Putamen (tissue), 1 donor: ENCODE results near the gene TPK1.
"Not testable (repeated sequence)": the region's sequence is repeated elsewhere in the genome, so short reads cannot be mapped to it uniquely, and the experiment has no call there.

Experiments
- DNase-seq: peaks from one replicate; pipeline ENCODE4 v3.0.0-alpha.2; 2016; ENCODE audit warnings: low spot score

Gene TPK1

DNA sequence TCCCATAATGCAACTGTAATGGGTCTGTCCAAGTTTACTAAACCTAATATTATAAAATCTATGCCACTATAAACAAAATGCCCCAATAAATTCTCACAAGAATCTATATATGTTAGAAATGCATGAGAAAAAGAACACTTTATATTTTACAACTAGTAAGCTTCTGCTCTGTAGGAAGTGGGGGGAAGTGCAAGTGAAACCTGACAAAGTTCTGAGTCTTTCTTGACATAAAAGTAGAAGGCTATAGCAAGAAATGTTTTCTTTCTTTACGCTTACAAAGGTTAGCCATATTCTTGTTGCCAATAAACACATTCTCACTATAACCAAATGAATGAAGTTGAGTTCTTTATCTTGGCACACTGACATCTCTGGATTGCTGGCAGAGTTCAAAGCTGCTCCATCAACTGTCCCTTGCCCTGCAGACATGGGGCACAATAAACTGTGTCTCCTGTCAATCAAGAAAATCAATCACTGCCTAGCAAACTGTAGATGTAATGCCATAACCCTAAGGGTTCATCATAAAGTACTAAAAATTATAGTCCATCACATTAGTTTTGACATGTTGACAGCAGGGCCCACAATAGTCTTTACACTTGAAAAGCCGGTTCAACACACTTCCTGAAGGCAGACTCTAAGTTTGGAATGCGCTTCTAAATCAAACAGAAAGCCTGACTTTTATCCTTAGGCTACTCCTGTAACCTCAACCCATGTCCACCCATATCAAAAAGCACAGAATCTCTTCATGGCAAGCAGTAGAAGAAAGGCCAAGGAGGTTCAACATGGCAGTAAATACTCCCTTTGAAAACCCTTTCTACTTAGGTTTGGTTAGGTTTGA lies 58.6 kb downstream of the TPK1 start:
- no peak for DNase-seq

DNA sequence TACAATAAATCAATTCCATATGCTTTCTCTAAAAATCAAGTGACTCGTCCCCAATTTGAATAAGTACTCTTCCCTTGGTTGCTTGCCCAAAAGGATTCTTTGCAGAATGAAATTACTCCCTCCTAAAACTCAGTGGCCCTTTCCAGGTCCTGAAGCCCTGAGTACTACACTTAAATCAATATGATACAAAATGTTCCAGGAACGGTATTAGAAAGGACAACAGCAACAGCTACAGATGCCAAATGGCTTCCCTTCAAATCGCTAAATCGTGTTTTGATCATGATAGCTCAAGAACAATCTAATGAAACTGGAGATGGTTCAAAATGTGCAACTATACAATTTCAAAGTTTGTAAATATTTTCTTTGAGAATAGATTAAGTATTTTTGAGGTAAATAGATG lies 59.4 kb downstream of the TPK1 start:
- no peak for DNase-seq

DNA sequence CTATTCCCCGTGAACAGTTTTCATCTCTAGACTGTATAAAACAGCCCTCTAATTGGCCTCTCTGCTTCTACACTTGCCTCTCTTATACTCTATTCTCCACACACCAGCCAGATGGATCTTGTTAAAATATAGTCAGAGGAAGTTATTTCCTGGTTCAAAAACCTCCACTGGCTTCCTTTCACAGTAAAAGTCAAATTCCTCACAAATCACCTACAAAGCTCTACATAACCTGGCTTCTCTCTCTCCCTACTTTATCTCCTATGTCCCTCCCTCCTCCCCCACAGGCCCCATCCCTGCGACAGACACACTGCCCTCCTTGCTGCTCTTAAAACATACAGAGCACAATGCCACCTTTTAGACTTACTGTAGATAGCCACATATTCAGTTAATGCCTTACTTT lies 60.1 kb downstream of the TPK1 start:
- no peak for DNase-seq

DNA sequence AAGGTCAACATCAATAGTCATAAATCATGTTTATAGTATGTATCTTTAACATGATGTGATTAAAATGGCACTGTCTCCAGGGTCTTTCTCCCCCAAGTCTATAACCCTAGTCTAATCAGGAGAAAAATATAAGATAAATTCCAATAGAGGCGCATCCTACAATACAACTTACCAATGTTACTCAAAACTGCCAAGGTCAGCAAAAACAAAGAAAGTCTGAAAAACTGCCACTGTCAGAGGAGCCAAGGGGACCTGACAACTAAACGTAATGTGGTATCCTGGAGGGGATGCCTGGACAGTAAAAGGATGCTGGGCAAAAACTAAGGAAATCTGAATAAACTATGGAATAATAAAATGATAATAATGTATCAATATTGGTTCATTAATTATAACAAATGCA lies 63.9 kb downstream of the TPK1 start:
- no peak for DNase-seq

DNA sequence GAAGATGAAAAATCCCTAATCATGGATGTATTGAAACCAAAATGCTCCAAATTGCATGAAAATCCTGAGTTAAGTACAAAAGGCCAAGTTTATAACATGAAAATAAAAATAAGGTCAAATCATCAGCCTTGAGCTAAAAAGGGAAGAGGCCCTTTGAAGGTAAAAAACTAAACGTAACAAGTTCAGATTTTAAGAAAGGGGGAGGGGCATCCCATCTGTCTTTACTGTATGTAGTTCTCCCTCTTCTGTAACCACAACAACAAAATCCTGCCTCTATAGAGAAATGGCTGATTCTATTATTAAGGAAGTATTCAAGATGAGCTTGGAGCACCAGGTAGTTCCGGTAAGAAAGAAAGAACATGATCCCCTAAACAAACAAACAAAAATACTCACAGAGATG lies 64.7 kb downstream of the TPK1 start:
- no peak for DNase-seq

DNA sequence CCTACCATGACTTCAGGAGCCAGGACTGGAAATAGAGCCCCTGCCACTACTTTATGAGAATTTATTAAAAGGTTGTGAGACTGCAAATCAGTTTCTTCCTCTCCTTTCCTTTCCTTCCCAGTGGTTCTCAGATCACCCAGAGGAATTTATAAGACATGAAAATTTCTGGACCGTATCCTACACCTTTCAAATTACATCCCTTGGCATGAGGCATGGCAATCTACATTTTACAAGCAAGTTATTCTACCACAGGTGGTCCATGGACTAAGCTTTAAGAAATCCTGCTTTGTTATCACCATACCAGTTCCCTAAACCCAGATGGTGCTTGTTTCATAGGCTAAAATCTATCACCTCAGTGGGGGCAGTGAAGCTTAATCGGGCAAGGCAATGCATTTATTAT lies 66.5 kb downstream of the TPK1 start:
- no peak for DNase-seq

DNA sequence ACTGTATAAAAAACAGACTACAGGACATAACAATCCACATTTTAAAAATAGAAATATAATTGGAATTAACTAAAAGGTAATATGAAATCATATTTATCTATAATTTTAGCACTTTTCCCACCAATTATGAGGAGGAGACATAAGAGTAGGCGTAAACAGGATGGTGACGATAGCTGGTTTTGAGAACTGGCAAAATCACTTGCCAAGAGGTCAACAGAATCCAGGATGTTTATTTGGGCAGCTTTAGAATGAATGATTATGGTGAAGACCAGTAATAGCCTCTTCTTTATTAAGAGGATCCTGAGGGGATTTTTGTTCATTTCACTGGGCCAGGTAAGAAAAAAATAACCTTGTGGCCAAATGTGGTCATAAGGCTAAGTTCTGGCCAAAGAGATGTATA lies 67.2 kb downstream of the TPK1 start:
- no peak for DNase-seq

DNA sequence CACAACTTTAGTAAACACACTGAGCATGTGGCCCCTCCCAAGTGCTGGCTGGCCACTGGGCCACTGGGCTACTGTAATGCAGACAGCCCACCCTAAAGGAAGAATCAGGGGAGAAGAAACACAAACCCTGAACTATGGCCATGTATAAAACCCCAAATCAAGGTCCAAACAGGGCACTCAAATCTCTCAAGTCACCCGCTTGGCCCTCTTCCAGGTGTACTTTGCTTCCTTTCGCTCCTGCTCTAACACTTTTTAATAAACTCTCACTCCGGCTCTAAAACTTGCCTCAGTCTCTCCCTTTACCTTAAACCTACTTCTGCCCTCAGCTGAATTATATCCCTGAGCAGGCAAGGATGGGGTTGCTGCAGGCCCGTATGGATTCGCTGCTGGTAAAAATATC lies 72.6 kb downstream of the TPK1 start:
- DNase-seq, result no peak

DNA sequence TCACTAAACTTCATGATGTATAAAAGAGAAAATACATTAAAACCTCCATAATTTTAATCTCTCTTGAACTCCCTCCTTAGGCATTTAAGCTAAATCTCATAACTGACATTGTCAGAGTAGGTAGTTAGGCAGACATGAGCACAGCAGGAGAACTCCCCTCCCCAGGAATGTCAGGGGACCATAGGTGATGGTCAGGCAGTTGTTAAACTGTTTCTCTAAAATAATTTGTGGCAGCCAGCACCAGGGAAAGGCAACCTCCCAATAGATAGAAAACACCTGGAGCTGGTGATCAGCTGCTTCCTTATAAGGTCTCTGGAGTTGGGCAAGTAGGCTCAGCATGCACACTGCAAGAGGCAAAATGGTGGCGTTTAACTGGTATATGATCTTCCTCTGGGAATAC lies 73.0 kb downstream of the TPK1 start:
- DNase-seq, result no peak

DNA sequence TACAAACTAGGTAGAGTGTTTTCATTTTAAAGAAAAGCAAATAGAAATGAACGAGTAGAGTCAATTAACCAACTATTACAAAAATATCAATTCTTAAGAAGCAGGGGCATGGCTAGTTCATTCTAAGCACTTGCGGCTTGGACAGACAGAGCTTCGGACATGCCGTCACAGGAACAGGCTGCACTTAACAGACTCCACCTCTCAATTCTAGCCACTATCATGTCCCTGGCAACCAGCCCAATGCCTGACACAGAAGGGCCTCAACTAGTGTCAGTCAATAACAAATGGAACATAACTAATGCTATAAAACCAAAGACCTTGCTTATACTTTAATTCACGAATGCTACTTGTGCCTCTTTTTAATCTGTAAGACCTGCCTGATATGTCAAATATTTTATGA lies 74.4 kb downstream of the TPK1 start:
- no peak for DNase-seq

DNA sequence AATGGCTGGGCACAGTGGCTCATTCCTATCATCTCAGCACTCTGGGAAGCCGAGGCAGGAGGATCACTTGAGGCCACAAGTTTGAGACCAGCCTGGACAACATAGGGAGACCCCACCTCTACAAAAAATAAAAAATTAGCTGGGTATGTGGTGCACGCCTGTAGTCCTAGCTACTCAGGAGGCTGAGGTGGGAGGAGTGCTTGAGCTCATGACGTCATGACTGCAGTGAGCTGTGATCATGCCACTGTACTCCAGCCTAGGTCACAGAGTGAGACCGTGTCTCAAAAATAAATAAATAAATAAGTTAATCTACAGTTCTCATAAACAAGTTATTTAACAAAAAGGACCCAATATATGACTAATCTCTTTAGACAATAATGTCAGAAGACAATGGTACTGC lies 76.2 kb downstream of the TPK1 start:
- no peak for DNase-seq

DNA sequence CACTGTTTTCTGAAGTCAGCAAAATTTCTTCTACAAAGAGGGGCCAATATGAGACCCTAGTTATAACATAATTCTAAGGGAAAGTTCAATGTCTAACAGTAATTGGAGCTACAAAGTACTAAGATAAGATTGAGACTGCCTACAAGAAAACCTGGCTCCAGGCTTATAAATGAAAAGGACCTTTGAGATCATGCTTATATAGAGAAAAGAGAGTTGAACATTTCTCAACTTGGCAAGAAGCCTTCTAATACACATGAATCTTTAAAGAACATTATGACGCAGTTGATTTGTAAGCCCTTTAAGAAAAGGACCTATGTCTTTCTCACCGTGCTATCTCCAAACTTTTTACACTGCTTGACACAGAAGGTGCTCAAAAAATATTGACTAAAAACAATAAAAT lies 87.9 kb downstream of the TPK1 start:
- DNase-seq, result no peak

DNA sequence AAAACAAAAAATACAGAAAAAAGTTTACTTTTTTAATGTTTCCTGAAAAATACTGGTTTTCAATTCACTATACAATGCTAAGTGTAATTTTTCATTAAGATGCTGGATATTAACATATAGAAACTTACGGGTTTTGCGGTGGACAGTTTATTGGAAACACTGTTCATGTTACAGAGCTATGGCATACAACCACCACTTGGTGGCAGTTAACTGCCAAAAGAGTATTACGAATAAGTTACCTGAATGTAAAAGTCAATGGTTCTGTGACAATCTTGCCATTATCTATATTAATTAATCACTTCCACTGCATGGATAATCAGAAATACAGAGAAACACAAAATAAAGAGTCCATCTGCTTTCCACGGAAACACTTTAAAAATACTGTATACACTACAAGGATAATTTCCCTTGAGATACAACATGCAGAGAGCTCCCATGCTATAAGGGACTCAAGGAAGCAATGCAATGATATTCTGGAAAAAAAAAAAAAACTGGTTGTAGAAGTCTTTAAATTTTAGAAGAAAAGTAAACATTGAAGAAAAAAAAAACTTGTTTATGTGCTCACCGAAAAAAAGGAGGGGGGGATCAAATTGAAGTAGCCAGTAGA lies 97.0 kb downstream of the TPK1 start:
- peak; percentile 3 for DNase-seq

DNA sequence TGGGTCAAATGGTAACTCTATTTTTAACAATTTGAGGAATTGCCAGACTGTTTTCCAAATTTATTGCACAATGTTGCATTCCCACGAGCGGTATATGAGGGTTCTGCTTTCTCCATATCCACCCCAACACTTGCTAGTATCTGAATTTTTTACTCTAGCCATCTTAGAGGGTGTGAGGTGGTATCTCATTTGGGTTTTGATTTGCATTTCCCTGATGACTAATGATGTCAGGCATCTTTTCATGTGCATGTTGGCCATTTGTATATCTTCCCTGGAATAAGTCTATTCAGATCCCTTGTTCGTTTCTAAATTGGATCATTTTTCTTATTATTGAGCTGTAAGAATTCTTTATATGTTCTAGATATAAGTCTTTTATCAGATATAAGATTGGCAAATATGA lies 97.7 kb downstream of the TPK1 start:
- DNase-seq, result no peak

DNA sequence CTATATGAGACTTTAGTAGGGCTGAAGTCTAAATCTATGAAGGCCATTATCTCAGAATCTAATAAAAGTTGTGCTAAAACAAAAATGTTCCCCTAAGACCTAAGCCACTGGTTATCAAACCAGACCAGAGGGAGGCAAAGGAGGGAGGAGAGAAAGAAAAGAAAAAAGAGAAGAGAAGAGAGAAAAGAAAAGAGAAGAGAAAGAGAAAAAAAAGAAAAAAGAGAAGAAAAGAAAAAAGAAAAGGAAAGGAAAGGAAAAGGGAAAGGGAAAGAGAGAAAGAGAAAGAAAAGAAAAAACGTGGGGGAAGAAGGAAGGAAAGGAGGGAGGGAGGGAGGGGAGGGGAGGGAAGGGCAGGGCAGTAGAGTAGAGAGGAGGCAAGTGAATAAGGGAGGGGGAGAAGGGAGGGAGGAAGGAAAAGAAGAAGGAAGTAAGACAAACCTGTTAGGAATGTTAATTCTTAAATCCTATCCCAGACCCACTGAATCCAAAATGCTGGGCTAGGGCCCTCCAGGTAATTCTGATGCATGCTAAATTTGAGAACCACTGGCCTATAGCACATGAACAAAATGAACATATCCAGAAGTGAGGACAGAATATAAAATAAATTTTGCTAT lies 98.9 kb downstream of the TPK1 start:
- DNase-seq, result no peak

DNA sequence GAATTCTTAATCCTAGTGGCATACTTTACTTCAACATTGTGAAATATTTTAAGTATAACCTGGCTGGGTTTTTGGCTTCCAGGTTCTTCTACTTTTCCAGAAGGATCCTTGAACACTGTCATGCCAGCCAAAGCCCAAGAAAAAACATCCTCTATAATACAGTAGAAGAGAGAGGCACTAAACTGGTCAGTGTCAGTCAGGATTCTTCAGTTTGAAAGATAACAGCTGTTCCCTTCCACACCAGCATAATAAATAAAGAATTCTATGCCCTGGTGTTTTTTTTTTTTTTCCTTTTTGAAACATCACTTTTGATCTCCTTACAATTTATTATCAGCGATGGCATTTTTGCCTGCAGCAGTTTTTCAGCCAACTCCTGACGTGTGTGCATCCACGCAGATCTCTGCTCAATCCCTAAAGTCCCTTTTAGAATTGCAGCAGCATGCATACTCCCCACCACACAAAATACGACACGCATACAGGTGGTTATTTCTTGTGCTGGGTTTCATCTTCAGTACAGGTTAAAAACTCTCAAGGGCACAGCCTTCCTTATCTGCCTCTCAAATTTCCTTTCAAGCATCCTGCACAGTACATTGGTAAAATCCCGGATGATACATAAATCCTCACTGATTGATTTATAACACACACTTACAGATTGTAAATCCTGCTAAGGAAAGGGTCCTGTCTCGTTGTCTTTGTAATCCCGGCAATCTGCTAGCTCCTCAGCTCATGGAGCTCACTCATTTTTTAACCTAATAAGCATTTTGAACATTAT lies 100.2 kb downstream of the TPK1 start:
- DNase-seq, result no peak

DNA sequence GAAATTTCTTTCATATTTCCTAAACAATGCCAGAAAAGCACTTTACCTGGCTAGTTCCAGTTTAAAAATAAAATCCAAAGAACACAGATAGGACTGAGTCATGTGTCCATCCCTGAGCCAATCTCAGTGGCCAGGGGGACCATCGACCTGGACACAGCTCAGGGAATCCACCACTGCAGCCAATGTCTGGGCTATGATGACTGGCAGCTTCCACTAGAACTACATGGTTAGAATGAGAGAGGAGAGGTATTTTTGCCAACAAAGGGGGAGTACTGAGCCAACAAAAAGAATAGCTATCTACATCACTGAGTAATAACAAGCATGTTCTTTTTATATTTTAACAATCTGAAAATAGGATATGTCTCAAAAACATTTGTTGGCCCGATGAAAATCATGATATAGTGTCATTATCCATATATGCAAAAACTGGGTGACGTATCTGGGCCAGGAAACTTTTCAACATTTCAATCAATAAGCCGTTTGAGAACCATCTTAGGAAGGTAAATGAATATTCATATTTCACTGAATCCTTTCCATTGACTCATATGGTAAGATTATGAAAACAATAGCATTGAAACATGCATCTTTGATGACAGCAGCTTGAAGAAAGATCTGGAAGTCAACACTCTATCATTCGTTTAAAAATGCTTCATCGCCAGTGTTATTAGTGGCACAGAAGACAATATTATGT lies 104.0 kb downstream of the TPK1 start:
- no peak for DNase-seq

DNA sequence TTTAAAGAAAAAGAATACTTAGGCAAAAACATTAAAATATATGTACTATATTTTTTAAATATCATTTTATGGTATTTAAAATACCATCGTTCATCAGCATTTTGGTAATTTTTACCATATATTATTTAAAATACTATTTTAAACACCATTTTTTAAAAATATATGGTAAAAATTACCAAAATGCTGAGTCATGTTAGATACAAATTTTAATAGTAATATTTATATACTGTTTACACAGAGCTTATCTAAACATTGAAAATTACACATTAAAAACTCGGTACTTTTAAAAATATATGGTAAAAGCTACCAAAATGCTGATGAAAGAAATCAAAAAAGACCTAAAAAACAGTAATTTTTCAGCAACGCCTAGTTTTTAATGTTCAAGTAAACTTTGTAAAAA lies 105.6 kb downstream of the TPK1 start:
- DNase-seq, result no peak

DNA sequence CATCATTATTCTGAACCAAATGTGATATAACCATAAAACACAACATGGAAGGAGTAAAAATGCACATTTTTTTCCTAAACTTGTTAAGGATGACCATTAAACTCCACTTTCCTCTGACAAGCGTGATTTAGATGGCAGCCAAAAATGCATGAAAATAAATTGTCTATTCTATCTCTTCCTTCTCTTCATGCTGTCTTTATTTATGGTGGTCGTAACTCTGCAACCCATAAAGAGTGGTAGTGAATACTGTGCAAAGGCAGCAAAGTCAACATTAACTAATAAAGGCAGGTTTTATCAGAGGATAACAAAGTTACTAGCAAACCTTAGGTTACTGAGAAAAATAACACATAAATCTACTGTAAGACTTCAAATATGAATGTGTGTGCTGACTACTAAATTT lies 106.6 kb downstream of the TPK1 start:
- DNase-seq, result no peak

DNA sequence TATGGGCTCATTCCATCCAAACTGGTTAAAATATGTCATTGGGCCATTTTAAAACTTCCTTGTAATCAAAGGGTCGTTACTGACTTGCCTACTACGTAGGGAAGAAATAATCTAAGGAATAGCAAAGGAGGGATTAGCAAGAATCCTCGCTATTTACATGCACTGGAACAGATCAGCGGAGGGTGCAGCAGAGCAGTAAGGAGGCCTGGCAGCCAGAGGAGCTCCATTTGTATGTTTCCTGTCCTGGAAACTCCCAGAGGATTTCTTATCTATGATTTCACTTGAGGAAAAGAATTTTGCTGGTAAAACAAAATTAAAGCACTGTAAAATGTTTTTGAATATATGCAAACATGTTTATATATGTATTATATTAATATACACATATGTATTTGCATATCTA lies 107.3 kb downstream of the TPK1 start:
- no peak for DNase-seq

DNA sequence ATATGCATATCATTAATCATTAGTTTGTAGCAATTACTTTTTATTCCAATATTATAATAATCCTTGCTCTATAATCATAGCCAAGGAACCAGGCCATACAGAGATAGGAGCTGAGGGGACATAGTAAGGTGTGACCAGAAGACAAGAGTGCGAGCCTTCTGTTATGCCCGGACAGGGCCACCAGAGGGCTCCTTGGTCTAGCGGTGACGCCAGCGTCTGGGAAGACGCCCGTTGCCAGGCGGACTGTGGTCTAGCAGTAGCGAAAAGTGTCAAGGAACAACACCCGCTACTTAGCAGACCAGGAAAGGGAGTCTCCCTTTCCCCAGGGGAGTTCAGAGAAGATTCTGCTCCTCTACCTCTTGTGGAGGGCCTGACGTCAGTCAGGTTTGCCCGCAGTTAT lies 109.0 kb downstream of the TPK1 start:
- not testable (repeated sequence) for DNase-seq

DNA sequence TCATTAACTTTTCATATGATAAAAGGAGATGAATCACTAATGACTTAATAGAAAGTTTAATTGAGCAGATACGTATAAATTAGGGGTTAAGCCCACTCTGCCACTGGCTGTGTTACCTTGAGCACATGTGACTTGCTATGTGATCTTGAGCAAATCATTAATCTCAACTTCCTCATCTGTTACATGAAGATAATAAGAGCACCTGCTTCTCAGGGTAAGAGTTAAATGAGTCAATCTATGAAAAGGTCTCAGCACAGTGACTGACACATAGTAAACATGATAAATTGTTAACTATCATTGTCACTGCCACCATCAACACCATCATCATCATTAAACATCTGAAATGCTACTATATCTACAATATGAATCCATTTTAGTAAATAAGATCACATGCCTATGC lies 110.8 kb downstream of the TPK1 start:
- no peak for DNase-seq
